ENCODE measurements around the gene ZFPM1.
"Not testable (repeated sequence)": the region's sequence is repeated elsewhere in the genome, so short reads cannot be mapped to it uniquely, and the experiment has no call there.

ZFPM1 gene

GRCh38 chr16:88484505-88485365, 31.7 kb downstream of the ZFPM1 start:
- no peak for DNase-seq

DNA sequence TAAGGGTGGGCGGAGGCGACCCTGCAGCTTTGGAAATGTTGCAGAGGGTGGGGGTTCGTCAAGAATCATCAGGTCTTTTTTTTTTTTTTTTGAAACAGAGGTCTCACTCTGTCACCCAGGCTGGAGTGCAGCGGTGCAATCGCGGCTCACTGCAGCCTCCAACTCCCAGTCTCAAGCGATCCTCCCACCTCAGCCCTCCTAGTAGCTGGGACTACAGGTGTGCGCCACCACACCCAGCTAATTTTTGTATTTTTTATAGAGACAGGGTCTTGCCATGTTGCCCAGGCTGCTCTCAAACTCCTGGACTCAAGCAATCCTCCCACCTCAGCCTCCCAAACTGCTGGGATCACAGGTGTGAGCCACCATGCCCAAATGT, 32.3 kb downstream of the ZFPM1 start:
- not testable (repeated sequence) for DNase-seq

DNA sequence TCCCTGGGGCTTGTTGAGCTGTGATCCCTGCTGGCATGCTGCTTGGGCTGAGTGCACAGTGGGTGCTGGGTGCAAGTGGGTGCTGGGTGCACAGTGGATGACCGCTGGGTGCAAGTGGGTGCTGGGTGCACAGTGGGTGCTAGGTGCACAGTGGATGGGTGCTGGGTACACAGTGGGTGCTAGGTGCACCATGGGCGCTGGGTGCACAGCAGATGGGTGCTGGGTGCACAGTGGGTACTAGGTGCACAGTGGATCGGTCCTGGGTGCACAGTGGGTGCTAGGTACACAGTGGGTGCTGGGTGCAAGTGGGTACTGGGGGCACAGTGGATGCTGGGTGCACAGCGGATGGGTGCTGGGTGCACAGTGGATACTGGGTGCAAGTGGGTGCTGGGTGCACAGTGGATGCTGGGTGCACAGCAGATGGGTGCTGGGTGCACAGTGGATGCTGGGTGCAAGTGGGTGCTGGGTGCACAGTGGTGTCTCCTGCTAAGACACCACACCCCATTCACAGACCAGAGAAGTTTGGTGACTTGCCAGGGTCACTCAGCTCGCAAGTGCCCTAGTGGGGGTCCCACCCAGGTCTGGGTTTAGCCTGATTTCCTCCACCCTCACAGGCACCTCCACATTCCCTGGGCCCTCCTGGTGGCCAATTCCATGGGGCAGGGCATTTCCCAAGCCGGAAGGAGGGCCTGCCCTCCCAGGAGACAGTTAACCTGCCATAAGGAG, 33.5 kb downstream of the ZFPM1 start:
- DNase-seq, result no peak

DNA sequence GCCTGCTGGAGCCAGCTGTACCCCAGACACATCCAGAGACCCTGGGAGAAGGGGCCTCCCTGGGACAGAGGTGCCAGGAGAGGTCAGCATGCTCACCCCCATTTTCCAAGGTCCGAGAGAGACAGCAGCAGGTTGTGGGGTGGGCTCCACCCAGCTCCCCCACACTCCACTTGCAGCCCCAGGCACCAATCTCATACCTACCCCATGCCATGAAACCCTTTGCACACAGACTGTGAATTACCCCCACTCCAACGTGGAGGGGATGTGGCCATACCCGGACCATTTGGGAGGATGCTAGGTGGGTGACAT, 34.0 kb downstream of the ZFPM1 start:
- no peak for DNase-seq

- DNase-seq, result no peak
These were observed 35.1 kb downstream of the ZFPM1 start for GRCh38 chr16:88487920-88488851.

- no peak for DNase-seq
These were observed 36.2 kb downstream of the ZFPM1 start for GRCh38 chr16:88489163-88489741.

- DNase-seq, result no peak
These were observed 38.0 kb downstream of the ZFPM1 start for GRCh38 chr16:88491001-88491559.

DNA sequence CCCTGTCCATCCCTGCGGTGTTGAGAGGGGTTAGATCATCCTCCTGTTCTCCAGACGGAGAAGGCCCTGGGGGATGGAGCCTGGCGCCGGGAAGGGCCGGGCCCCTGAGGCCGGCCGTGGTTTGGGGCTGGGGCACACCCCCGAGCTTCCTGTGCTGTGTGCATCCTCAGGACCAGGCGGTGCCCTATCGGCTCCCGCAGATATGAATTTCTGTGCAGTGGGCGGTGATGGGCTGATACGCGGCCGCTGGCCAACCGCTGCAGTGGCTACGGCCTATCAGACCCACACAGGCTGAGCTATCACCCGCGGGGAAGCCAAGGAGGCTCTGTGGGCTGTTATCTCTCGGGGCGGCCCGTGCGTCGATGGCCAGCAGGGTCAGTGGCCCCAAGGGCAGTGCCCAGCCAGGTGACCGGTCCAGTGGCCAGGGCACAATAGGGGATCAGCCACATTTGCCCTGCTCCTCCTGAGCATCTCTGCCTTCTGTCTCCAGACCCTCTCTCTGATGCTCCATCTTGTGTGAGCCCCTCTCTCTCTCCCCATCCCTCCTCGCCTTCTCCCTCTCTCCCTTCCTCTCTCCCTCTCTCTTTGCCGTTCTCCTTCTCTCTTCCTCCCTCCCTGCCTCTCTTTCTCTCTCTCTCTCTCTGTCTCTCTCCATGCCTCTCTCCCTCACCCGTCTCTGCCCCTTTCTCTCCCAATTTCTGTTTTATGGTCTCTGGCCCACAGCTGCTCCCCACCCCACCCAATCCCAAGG, 38.7 kb downstream of the ZFPM1 start:
- DNase-seq, result no peak

GRCh38 chr16:88493879-88494278, 40.8 kb downstream of the ZFPM1 start:
- no peak for DNase-seq

DNA sequence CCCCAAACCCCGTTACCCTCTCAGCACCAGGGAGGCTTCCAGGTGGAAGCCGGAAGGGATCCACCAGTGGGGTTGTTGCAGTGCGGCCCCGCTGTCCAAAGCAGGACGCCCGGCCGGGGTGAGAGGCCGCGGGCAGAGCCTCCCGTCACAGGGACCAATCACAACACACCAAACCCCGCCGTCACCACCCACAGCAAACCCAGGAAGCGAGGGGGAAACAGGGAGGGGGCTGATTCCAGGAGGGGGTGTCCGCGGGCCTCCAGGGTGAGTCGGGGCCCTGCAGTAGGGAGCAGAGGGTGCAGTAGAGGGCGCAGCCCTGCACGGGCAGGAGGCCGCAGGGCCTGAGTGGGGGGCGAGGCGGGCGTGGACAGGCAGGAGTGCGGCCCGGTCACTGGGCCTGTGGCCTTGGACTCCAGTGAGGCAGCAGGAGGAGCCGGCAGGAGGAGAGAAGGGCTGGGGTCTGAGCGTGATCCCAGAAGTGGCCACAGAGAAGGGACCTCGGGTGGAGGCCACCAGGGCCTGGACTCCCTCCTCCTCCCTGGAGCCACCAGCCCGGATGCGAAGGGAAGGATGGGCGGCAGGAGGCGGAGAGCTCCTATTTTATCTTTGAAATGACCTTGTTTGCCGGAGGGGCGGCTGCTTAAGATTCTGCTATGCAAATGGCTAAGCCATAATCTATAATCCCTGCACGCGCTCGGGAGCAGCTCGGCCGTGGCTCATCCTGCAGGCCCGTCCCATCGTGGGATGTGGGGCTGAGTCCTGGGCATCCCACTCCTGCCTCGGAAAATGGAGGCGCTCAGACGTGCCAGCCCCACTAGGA, 41.5 kb downstream of the ZFPM1 start:
- DNase-seq, result no peak

DNA sequence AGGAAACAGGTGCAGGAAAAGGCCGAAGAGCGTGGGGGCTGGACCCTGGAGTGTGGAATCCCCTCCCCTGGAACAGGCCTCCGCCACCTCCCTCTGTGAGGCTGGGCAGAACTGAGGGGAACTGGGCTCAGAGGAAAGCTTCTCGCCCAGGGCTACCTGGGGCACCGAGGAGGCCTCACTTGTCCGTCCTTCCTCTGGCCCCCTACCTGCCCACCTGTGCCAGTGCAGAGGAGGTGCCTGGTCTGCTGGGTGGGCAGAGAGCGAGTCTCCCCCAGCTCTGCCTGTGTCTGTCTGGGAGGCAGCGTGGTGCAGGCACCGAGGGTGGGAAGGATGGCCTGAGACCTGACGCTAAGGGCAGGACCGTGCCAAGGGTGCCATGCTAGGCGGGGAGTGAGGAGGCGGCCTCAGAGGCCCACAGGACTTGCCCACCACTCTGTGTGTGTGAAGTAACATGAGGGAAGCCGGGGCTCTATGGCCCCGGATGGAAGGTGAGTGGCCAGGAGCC, 42.2 kb downstream of the ZFPM1 start:
- no peak for DNase-seq

- DNase-seq, result no peak
These were observed 44.7 kb downstream of the ZFPM1 start for GRCh38 chr16:88497561-88498462.

DNA sequence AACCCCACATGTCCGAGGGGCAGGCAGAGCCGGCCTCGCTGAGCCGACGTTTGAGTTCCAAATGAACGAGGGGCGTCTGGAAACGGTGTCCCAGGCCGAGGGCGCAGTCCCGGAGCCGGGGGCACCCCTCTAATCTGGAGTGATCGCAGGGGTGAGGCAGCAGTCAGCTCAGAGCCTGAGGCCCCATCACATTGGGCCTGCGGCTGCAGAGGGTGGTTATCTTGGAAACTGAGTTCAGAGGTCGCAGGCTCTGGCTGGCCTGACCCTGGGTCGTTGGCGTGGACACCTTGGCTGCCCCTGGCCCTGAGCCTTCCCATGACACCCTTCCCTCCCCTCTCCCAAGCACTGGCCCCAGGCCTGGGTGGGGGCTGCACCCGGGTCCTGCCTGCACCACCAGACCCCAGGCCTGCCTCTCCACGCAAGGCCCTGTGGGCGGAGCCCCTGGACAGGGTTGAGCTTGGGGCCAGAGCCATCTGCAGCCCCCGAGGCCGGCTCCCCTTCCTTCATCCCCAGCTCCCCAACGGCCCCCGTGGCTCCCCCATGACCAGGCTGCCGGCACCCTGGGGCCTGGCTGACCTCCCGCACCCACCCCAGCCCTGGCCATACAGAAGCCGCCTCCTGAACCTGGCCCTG, 45.6 kb downstream of the ZFPM1 start:
- DNase-seq, result no peak

DNA sequence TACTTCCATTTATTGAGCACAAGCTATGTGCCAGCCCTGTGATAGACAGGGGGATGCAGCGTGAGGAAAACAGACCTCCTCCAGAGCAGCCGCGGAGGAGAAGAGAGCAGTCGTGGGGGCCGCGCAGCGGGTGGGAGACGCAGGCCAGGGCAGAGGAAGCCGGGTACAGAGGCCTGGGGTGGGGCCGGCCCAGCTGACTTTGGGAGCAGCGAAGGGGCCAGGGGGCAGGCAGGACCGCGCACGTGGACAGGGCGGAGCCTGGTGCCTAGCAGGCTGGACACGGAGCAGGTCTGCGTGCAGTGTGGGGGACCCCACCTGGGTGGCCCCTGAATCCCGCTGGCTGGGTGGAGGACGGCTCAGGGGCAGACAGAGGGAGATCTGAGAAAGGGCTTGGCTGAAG, 46.2 kb downstream of the ZFPM1 start:
- no peak for DNase-seq

DNA sequence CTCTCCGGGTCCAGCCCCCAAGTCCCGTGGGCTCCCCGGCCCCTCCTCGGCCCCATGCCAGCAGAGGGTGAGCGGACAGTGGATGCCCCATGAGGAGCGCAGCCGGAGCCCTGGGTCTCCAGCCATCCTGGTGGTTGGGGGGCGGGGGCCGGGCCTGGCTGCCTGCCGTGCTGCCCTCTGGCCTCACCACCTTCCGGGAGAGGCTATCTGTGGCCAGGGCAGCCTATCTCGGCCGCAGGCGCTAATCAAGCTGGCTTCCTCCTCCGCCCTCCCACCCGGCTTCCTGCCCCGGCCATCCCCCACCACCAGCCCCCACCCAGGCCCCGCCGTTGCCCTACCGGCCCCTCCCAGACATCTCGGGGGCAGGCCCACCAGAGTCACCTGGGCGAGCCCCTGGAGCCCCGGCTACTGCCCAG, 46.8 kb downstream of the ZFPM1 start:
- DNase-seq, result no peak

- DNase-seq, result no peak
These were observed 47.2 kb downstream of the ZFPM1 start for GRCh38 chr16:88500255-88500661.

DNA sequence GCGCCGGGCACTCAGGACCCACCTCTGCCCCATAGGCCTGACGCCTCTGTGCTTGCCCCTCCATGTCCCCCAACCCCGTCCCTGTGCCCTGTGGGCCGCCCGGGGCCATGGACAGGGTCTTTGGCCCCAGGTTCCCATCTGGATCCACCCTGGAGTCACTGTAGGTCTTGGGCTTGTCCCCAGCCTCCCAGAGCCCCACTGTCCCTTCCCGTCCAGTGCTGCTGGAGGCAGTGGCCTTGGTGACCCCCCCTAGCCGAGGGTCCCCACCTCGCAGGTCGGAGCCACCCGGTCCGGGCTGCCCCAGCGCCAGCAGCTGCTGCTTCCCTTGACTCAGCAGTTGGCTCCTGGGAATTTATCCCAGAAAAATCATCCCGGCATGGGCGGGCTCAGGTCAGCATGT, 49.3 kb downstream of the ZFPM1 start:
- no peak for DNase-seq

GRCh38 chr16:88502776-88503280, 49.7 kb downstream of the ZFPM1 start:
- DNase-seq, result no peak

DNA sequence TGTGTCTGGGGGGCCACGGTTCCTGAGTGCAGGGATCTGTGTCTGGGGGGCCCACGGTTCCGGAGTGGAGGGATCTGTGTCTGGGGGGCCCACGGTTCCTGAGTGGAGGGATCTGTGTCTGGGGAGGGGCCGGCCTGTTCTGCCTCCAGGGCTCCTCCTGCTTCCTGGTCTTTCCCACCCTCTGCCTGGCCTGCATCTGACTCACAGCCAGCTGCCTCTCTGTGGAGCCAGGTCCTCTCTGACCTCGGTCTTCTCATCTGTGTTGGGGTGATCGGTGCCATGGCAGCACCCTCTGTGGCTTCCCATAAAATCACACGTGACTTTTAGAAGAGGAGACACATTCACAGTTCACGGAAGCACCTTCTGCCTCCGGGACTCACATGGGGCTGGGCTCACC, 50.3 kb downstream of the ZFPM1 start:
- no peak for DNase-seq
